Measurements from ENCODE around the gene HDAC6.

HDAC6 gene

DNA sequence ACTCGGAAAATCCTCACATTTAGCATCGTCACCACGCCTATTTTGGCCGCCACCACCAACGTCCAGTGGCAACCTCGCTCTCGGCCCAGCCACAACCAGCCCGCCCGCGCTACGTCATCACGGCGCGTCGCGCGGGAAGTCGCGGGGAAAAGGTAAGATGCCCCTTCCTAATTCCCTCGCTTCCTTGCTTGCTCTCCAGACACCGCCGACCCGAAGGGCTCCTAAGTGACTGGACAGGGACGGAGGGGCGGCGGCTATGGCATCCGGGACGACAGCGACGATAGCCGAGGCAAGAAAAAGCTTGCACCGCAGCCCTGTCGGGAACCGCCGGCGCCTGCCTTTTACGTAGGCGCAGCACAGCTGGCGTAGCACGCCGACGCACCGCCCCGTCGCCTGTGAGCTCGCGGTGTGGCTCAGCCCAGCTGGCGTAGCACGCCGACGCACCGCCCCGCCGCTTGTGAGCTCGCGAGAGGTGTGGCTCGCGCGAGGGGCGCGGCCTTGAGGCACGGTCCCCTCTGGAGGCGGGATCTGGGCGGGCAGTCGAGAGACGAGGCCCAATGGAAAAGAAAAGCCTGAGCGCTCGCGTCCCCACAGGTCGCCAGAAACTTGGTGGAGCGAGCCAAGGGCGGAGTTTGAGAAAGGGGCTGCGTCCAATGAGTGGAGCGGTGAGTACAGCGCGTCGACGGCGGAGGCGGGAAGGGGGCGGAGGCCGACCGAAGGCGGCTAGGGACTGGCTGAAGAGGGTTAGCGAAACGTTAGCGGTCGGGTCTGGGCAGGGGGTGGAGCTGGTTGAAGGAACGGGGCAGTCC is at the start of gene HDAC6:
TSS of gene HDAC6 (plus strand) at position 788 of the 809 bp plus-strand sequence. CDS start 626 bp downstream, outside the sequence.
- DNase-seq (ENCODE audit: low spot score): peak; percentile 97
- Histone ChIP-seq H3K4me3 (peak within 1 kb of the TSS; percentile 76), H3K27ac (peak within 1 kb of the TSS; percentile 77 to 99)
- TF ChIP-seq, protein P1, sequence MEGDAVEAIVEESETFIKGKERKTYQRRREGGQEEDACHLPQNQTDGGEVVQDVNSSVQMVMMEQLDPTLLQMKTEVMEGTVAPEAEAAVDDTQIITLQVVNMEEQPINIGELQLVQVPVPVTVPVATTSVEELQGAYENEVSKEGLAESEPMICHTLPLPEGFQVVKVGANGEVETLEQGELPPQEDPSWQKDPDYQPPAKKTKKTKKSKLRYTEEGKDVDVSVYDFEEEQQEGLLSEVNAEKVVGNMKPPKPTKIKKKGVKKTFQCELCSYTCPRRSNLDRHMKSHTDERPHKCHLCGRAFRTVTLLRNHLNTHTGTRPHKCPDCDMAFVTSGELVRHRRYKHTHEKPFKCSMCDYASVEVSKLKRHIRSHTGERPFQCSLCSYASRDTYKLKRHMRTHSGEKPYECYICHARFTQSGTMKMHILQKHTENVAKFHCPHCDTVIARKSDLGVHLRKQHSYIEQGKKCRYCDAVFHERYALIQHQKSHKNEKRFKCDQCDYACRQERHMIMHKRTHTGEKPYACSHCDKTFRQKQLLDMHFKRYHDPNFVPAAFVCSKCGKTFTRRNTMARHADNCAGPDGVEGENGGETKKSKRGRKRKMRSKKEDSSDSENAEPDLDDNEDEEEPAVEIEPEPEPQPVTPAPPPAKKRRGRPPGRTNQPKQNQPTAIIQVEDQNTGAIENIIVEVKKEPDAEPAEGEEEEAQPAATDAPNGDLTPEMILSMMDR (IDR thresholded peaks at IDR 0.05): no peak

DNA sequence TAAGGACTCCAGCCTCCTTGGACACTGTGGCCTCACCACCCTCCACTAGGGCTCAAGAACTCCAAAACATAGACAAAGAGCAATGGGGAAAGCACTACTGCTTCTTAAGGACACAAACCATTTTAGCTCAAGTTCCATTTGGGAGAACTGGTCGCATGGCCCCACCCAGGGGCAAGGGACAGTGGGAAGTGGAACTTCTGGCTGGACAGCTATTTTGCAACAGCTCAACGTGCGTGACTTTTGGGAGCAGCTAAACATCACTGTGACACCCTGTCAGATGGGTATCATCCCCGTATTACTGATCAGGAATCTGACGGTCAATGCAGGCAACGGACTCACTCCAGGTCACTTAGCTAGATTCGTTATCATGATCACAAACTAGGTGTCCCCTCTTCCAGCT is 49.4 kb upstream of the HDAC6 start:
- DNase-seq (ENCODE audit: low spot score): no peak
- TF ChIP-seq, protein P1 (IDR thresholded peaks at IDR 0.05): no peak
- Histone ChIP-seq H3K27ac (no peak overlapping the region), H3K4me3 (no peak overlapping the region)

DNA sequence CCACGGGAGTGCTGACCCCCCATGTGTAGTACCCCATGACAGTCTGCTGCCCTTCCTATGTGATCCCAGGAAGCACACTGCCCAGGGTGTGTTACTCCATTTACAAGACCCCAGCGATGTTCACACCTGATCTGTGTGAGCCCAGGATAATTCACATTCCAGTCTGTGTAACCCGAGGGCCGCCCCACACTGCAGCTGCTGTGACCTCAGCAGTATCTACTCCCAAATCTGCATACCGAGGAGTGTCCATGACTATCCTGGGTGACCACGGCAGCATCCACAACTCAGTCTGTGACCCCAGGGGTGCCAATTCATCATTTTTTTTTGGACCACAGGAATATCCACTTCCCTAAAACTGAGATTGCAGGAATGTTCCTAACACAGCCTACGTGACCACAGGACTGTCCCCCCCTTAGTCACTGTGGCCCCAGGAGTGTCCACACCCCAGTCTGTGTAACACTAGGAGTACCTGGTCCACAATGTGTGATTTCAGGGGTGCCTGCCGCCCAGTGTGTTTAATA is 48.1 kb upstream of the HDAC6 start:
- no peak overlapping the region for H3K4me3 ChIP-seq
- DNase-seq (ENCODE audit: low spot score): no peak
- H3K27ac ChIP-seq: no peak overlapping the region
- TF ChIP-seq, protein P1 (IDR thresholded peaks at IDR 0.05): no peak

DNA sequence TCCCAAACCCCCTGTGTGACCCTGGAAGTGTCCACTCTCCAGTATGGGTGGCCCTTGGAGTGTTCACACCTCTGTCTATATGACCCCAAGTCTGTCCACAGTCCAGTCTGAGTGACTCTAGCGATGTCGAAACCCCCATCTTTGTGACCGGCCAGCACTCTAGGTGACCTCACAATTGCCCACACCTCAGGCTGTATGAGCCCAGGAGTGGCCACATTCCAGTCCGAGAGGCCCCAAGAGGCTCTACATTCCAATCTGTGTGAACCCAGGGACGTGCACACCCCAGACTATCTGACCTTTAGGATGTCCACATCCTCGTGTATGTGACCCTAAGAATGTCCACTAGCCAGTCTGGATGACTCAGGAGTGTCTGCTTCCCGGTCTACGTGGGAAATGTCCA is 47.6 kb upstream of the HDAC6 start:
- Histone ChIP-seq H3K27ac (no peak overlapping the region), H3K4me3 (no peak overlapping the region)
- TF ChIP-seq, protein P1 (IDR thresholded peaks at IDR 0.05): no peak
- DNase-seq (ENCODE audit: low spot score): no peak

DNA sequence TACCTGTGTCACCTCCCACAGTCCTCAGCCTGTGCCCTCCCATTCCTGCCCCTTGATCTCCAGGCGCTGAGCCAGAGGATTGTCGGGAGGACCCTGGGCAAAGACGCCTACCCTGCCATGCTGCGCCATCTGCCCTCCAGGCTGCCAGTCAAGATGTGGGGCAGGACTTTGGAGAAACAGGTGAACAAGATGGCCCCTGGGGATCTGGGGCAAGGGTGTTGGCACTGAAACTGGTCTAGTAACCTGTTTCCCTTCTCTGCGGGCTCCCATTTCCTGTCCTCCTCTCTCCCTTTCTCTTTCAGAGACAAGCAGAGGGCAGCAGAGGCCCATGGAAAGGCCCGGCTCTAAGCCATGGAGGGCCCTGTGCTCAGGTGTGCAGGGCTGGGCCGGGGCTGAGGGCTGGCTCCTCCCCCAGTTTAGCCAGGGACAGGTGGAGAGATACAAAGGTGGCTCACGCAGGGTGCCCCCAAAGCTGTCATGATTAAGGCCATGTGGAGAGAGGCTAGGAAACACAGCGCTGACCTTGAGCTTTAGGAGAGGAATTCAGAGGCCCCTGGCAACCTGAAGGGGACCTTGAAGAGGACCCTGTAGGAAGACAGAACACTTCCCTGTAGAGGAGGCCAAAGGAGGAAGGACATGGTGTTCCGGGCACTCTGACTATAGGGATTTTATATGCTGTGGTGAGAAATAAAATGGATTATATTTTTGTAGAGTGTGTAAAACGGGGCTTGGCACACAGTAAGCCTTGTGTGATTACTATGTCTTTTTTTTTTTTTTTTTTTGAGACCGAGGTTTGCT is 40.0 kb upstream of the HDAC6 start, which contains the start of gene GLOD5:
TSS of gene GLOD5 (plus strand) at position 74 of the 798 bp plus-strand sequence. CDS start at position 118, 44 bp downstream.
- no peak for DNase-seq (ENCODE audit: low spot score)
- H3K27ac ChIP-seq: no peak within 1 kb of the TSS
- no peak within 1 kb of the TSS for H3K4me3 ChIP-seq
- TF ChIP-seq, protein P1 (IDR thresholded peaks at IDR 0.05): no peak

DNA sequence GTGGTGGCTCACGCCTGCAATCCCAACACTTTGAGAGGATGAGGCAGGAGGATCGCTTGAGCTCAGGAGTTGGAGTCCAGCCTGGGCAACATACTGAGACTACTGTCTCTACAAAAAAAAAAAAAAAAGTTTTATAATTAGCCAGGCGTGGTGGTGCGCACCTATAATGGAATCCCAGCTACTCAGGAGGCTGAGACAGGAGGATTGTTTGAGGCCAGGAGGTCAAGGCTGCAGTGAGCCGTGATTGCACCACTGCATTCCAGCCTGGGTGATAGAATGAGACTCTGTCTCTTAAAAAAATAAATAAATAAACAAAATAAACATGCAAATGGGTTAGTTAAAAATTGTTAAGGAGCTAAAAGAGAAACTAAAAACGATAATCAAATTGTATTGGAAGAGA is 32.6 kb upstream of the HDAC6 start:
- DNase-seq (ENCODE audit: low spot score): no peak
- TF ChIP-seq, protein P1 (IDR thresholded peaks at IDR 0.05): no peak

More for the DNA sequence above, 32.6 kb upstream of the HDAC6 start:
- Histone ChIP-seq H3K4me3 (no peak overlapping the region), H3K27ac (no peak overlapping the region)

All from coronary artery (tissue), 2 donors.